GM21526 (cell line): Measurements from ENCODE around the gene STK24.
"Not testable (repeated sequence)": the region's sequence is repeated elsewhere in the genome, so short reads cannot be mapped to it uniquely, and the experiment has no call there.

Source experiments
- ATAC-seq: cut with Tn5 transposase; IDR thresholded peaks from one replicate; pipeline ENCODE4 v1.9.1; 2021; ENCODE audit warnings: moderate library complexity; ENCODE audit not compliant: unreplicated experiment, low FRiP score

STK24 gene

GRCh38 chr13:98576963-98577835 lies at the start of gene STK24:
TSS of gene STK24 (minus strand) at chr13:98577107. CDS start at chr13:98576786, 321 bp downstream.
- ATAC-seq = peak; percentile 53

DNA sequence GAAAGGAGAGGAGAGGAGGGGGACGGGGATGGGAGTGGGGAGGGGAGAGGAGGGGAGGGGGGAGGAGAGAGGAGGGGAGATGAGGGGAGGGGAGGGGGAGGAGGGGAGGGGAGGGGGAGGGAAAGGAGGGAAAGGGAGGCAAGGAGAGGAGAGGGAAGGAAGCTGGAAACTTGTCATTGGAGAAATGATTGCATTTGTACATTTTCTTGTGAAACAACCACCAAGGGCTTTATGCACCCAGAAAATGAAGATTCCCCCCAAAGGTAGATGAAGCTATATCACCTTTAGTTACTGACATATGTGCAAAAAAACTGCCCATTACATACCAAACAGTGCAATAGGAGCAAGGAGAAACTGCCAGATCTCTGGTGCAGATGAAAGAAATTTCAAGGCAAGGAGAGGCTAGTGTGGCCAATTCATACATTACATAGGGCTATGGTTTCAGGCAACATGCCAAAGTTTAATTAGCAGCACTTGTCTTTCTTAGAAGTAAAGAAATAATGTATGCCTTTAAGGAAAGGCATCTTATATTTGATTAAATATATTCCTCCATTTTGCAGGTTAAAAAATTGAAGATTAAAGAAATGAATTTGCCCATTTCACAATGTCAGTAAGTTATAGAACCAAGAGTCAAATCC lies 49.5 kb upstream of the STK24 start:
- ATAC-seq = no peak

DNA sequence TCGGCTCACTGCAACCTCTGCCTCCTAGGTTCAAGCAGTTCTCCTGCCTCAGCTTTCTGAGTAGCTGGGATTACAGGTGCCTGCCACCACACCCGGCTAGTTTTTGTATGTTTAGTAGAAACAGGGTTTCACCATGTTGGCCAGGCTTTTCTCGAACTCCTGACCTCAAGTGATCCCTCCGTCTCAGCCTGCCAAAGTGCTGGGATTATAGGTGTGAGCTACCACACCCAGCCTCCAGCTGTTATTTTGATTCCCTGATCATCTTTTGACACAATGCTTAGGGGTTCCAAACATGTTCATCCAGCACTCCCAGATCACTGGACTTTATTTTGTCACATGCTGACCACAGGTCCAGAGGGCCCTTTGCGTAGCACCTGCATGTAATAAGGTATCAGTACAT lies 47.7 kb upstream of the STK24 start:
- ATAC-seq = not testable (repeated sequence)

DNA sequence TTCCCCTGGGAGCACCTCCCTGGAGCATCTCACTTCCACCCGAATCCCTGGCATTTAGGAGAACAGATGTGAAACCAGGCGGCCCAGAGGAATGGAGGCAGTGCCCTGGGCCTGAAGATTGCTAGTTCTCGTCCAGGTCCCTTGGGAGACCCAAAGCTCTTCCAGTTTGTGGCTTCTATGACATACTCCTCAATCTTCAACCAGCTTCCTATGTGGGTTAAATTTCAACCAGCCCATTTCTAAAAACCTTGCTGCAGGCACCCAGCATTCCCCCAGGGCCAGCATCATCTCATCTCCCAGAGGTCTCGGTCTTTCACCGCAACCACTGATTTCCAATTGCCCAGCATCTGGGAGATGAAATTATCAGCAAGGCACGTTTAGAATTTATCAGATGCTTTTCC lies 46.0 kb upstream of the STK24 start:
- no peak for ATAC-seq

- no peak for ATAC-seq
Measured at GRCh38 chr13:98619556-98619955, 42.6 kb upstream of the STK24 start.

DNA sequence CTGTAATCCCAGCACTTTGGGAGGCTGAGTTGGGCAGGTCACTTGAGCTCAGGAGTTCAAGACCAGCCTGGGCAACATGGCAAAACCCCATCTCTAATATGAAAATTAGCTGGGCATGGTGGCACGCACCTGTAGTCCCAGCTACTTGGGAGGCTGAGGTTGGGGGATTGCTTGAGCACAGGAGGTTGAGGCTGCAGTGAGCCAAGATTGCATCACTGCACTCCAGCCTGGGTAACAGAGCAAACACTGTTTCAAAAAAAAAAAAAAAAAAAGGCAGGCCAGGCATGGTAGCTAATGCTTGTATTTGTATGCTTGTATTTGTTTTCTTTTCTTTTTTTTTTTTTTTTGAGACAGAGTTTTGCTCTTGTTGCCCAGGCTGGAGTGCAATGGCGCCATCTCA lies 38.7 kb upstream of the STK24 start:
- not testable (repeated sequence) for ATAC-seq

- no peak for ATAC-seq
Measured at GRCh38 chr13:98613591-98613990, 36.7 kb upstream of the STK24 start.

DNA sequence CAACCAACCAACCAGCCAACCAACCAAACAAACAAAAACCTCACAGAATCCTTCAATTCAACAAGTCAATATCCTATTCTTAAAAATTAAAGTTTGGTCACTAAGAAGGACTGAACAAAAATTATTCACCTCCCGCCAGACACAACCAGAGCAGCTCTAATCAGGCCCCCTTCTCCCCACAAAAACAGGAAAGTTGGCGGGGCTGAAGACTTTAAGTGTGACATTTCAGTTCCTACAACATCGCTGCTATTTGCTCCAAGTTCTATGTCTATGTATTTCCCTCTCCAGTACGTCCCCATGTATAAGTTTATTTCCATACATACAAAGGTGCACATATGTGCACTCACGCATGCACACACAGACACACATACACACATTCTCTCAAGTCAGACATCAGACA lies 32.8 kb upstream of the STK24 start:
- ATAC-seq = no peak

DNA sequence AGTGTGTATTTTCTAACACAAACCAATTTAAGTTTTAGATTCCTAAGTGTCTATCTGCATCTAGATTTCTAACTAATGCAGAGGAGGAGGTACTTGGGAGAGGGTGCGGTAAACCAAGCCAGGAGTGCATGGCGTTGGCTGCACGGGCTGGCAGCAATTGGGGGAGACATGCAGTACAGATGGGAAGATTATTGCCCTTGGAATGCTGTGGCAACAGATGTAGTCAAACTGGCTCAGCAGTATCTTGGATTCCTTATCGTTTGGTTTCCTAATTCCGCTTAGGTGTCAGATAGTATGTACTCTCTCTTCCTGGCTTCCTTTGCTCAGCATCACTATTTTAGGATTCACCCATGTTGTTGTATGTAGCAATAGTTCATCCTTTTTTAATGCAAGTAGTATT lies 29.4 kb upstream of the STK24 start:
- no peak for ATAC-seq

DNA sequence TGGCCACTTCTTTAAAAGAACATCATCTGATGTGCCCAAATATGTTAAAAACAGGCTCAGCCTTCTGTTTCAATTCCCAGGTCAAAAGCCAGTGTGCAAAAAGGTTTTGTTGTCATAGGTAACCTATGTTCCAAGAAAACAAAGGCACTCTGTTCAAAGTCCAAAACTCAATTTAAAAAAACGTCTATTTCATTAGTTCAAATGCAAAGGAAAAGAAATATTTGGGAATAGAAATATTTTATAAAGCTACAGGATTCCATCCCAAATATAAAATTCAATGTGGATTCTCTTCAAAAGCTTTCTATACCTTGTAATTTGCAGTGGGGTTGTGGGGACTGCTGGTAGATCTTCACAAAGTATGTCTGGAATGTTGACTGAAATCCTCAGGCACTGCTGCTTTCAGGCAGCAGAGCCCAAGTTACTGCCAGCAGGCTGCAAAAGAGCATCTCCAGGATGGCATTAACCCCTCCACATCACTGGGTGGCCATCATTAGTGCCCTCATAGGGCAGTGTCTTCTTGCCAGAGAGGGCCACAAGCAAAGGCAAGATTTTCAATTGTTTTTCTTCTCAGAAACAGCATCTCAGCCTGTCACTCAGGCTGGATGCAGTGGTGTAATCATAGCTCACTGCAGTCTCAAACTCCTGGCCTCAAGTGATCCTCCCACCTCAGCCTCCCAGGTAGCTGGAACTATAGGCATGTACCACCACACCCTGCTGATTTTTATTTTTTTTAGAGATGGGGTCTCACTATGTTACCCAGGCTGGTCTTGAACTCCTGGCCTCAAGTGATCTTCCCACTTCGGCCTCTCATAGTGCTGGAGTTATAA lies 22.8 kb upstream of the STK24 start:
- no peak for ATAC-seq

GRCh38 chr13:98598043-98598442 lies 21.1 kb upstream of the STK24 start:
- ATAC-seq = no peak

DNA sequence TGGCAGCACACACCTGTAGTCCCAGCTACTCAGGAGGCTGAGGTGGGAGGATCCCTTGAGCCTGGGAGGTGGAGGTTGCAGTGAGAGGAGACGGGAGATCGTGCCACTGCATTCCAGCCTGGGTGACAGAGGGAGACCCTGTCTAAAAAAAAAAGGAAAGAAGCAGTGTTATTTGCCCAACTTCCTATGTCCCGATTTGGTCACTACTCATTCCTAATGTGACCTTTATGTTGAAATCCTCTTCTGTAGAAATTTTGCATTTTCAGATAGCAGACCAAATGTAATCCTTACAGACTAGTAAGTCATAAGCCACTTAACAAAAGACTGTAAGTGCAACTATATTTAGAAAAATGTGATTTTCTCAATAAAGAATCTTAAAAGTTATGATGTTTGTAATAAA lies 18.2 kb upstream of the STK24 start:
- no peak for ATAC-seq

GRCh38 chr13:98592362-98592732 lies 15.4 kb upstream of the STK24 start:
- no peak for ATAC-seq

GRCh38 chr13:98591721-98592361 lies 14.9 kb upstream of the STK24 start:
- ATAC-seq = no peak

DNA sequence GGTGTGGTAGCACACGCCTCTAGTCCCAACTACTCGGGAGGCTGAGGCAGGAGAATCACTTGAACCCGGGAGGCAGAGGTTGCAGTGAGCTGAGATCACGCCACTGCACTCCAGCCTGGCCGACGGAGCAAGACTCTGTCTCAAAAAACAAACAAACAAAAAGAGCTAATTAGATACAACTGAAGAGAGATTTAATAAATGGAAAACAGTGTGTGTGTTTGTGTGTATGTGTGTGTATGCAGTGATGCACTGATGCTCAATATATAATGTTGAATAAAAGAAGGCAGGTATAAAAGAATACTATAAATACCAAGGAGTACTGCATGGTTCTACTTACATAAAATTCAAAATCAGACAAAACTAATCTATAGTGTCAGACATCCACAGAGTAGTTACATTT lies 13.6 kb upstream of the STK24 start:
- not testable (repeated sequence) for ATAC-seq

DNA sequence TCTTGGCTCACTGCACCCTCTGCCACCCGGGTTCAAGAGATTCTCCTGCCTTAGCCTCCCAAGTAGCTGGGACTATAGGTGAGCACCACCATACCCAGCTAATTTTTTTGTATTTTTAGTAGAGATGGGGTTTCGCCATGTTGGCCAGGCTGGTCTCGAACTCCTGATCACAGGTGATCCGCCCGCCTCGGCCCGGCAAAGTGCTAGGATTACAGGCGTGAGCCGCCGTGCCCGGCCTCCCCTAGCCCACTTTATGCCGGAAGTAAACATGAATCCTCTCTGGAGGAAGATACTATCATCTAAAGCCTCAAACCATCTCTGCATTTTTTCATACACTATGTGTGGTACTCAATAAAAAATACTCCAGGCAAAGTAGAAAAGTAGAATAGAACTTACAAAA lies 12.6 kb upstream of the STK24 start:
- ATAC-seq = not testable (repeated sequence)

GRCh38 chr13:98586400-98587345 lies 9.8 kb upstream of the STK24 start:
- ATAC-seq = no peak

DNA sequence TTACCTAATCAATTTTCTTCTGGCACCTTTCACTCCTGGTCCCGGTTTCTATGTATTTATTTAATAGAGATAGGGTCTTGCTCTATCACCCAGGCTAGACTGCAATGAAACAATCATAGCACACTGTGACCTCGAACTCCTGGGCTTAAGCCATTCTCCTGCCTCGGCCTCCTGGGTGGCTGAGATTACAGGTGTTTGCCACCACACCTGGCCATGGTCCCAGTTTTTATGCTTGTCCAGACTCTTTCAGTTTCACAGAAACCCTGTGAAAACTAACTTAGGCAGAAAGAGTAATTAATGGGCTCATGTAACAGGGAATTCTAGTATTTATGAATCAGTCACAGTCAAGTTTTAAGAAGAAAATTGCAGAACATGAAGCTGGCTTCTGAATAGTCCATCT lies 9.0 kb upstream of the STK24 start:
- no peak for ATAC-seq

GRCh38 chr13:98585398-98585754 lies 8.5 kb upstream of the STK24 start:
- no peak for ATAC-seq
